ENCODE data around the gene IFT80. TPM values are rescaled to one million over a fixed set of nuclear protein-coding genes. Genes with fewer than 3 reads are reported as not detected.

Gene IFT80
- total RNA-seq, 1 donor from 2014 or later = 35.2 TPM

DNA sequence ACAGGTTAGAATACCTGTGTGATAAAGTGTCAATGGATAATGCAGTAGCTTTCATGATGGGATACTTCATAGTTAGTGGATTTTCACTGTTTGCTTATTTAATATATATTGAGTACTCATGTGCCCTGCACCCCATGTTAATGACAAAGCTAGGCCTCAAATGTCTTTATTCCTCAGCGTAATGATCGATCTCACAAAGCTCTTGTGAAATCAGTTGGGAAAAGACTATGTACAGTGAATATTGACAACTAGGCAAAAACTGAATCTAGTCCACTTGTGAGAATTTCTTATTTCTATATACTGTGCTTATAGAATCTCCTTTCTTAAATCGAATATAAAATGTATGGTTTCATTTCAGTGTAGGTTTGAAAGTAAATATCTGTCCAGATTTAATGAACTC is 18.3 kb upstream of the IFT80 start:
- H3K4me3 Mint-ChIP-seq = no peak overlapping the region
- no peaks in the 10 kb centered on the region for H3K27me3 Mint-ChIP-seq (ENCODE audit: low read depth)
- H3K4me1 Mint-ChIP-seq = peaks cover 5% of the 10 kb centered on the region
- peak overlapping the region; percentile 54 for H3K27ac Mint-ChIP-seq
- TF ChIP-seq, protein P1, sequence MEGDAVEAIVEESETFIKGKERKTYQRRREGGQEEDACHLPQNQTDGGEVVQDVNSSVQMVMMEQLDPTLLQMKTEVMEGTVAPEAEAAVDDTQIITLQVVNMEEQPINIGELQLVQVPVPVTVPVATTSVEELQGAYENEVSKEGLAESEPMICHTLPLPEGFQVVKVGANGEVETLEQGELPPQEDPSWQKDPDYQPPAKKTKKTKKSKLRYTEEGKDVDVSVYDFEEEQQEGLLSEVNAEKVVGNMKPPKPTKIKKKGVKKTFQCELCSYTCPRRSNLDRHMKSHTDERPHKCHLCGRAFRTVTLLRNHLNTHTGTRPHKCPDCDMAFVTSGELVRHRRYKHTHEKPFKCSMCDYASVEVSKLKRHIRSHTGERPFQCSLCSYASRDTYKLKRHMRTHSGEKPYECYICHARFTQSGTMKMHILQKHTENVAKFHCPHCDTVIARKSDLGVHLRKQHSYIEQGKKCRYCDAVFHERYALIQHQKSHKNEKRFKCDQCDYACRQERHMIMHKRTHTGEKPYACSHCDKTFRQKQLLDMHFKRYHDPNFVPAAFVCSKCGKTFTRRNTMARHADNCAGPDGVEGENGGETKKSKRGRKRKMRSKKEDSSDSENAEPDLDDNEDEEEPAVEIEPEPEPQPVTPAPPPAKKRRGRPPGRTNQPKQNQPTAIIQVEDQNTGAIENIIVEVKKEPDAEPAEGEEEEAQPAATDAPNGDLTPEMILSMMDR (IDR thresholded peaks at IDR 0.05; ENCODE audit: unreplicated experiment) = no peak
- no peak for DNase-seq (ENCODE audit: low spot score in 2 of 2, unreplicated experiment in 2 of 2)
- H3K36me3 Mint-ChIP-seq = peaks cover 16% of the 10 kb centered on the region
- no peaks in the 10 kb centered on the region for H3K9me3 Mint-ChIP-seq

DNA sequence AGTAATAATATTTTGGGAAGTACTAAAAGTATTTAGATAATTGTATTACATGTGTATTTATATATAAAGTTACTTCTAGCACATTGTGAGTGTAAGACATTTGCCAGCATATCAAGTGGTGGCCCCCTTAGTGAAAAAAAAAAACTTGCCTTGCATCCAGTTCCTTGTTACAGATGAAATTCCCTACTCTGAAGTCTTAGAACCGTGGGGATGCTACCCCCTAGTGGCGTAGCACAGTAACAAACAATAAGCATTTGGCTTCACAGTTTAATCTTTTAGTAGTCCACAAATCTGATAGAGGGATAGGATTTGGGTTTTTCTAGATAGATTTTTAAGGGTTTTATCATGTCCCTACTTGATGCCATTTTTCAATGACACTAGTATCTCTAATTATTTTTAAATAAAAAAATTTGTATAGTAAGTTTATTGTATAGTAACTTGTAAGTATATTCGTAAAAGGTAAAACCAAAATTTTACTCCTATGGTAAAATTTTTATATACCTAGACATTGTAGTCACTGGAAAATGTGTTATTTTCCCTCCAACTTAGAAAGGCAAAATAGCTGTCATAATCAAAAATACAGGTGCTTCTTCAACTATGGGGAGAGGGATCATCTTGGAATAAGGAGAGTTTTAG is 14.7 kb upstream of the IFT80 start:
- no peaks in the 10 kb centered on the region for H3K27me3 Mint-ChIP-seq (ENCODE audit: low read depth)
- peak in 1 of 2 experiments; percentile 76 for DNase-seq (ENCODE audit: low spot score in 2 of 2, unreplicated experiment in 2 of 2)
- H3K4me3 Mint-ChIP-seq = no peak overlapping the region

DNA sequence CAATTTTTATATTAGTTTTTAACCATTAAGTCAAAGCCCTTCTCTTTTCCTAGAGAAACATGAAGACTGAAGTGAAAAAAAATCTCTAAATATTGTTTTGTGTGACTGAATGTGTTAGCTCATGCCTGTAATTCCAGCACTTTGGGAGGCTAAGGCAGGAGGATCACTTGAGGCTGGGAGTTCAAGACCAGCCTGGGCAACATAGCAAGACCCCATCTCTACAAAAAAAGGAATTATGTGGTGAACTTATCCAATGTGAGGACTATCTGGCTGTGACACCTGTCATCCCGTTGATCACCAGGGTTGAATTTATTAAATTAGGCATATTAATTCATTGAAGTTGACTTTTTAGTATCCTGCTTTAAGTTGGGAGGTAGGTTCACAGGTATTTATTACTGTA is 13.5 kb upstream of the IFT80 start:
- H3K4me1 Mint-ChIP-seq = no peaks in the 10 kb centered on the region
- H3K9me3 Mint-ChIP-seq = no peaks in the 10 kb centered on the region
- no peak overlapping the region for H3K4me3 Mint-ChIP-seq
- DNase-seq (ENCODE audit: low spot score in 2 of 2, unreplicated experiment in 2 of 2) = no peak
- peaks cover 12% of the 10 kb centered on the region for H3K36me3 Mint-ChIP-seq
- H3K27ac Mint-ChIP-seq = no peak overlapping the region
- TF ChIP-seq, protein P1 (IDR thresholded peaks at IDR 0.05; ENCODE audit: unreplicated experiment) = no peak
- no peaks in the 10 kb centered on the region for H3K27me3 Mint-ChIP-seq (ENCODE audit: low read depth)

More for the DNA sequence above, 14.7 kb upstream of the IFT80 start:
- peaks cover 2% of the 10 kb centered on the region for H3K4me1 Mint-ChIP-seq
- no peaks in the 10 kb centered on the region for H3K9me3 Mint-ChIP-seq
- TF ChIP-seq, protein P1 (IDR thresholded peaks at IDR 0.05; ENCODE audit: unreplicated experiment) = peak; percentile 80
- H3K36me3 Mint-ChIP-seq = peaks cover 10% of the 10 kb centered on the region
- no peak overlapping the region for H3K27ac Mint-ChIP-seq

DNA sequence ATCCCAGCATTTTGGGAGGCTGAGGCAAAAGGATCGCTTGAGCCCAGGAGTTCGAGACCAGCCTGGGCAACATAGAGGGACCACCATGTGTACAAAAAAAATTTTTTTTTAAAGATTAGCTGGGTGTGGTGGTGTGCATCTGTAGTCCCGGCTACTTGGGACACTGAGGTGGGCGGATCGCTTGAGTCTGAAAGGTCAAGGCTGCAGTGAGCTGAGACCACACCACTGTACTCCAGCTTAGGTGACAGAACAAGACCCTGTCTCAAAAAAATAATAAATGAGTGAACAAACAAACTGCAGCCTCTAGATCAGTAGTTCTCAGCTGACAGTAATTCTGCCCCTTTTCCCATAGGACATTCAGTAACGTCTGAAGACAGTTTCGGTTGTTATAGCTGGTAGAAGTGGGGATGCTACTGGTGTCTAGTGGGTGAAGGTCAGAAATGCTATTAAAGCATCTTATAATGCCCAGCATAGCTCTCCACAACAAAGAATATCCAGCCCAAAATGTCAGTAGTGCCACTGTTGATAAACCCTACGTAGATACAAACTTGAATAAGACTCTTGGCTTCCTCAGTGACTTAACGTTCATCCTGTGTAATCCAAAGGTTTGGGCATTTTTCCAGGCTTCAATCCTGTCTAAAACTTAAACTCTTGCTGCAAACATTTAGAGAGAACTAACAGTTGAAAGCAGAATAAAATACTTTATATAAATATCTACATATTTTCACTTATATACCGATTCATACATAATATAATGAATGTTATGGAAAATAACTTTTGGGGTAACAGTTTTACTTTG is 11.0 kb upstream of the IFT80 start:
- Mint-ChIP-seq H3K27me3 (ENCODE audit: low read depth) (no peaks in the 10 kb centered on the region), H3K4me3 (no peak overlapping the region), H3K36me3 (peaks cover 10% of the 10 kb centered on the region), H3K4me1 (no peaks in the 10 kb centered on the region), H3K27ac (no peak overlapping the region), H3K9me3 (no peaks in the 10 kb centered on the region)
- TF ChIP-seq, protein P1 (IDR thresholded peaks at IDR 0.05; ENCODE audit: unreplicated experiment) = no peak
- no peak for DNase-seq (ENCODE audit: low spot score in 2 of 2, unreplicated experiment in 2 of 2)

DNA sequence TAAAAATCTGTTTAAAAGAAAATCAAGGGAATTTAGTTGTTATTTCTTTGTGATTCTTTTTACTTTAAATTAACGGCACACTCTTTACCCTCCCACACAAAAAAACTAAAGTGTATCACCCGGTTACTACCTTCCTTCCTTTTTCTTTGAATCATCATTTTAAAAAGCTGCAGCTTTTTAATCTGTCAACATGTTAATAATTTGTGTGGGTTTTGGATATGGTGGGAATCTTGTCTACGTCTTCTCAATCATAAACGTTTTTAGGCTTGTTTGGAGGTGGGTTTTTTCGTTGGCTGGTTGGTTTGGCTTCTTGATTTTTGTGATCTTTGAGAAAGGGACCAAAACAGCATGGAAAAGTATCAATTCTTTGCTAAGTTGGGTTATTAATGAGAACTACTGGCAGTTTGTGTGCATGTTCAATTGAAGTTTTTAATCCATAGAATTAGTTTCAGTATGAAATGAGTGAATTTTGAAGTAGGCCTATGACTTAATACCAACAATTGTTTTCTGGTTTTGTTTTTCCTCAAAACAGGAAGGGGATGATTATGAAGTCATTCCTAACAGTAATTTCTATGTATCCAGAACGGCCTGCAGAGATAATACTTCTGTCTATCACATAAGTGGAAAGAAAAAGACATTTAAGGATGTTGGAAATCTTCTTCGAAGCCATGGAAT is 4.9 kb upstream of the IFT80 start:
- no peaks in the 10 kb centered on the region for H3K27me3 Mint-ChIP-seq (ENCODE audit: low read depth)
- no peaks in the 10 kb centered on the region for H3K9me3 Mint-ChIP-seq
- TF ChIP-seq, protein P1 (IDR thresholded peaks at IDR 0.05; ENCODE audit: unreplicated experiment) = no peak
- H3K4me3 Mint-ChIP-seq = peak overlapping the region; percentile 22
- peaks cover 33% of the 10 kb centered on the region for H3K4me1 Mint-ChIP-seq
- H3K27ac Mint-ChIP-seq = peak overlapping the region; percentile 64
- no peak for DNase-seq (ENCODE audit: low spot score in 2 of 2, unreplicated experiment in 2 of 2)
- peaks cover 4% of the 10 kb centered on the region for H3K36me3 Mint-ChIP-seq
